Measurements from ENCODE around the gene ZBTB17. TPM values are rescaled to one million over a fixed set of nuclear protein-coding genes. Genes with fewer than 3 reads are reported as not detected.

ZBTB17 gene
- total and polyA plus RNA-seq, 9 of the 15 experiments (the other 6 are each of a cell fraction or from before 2014, with no cell fraction given): 1.1 to 53.4 (median 29.6) TPM

DNA sequence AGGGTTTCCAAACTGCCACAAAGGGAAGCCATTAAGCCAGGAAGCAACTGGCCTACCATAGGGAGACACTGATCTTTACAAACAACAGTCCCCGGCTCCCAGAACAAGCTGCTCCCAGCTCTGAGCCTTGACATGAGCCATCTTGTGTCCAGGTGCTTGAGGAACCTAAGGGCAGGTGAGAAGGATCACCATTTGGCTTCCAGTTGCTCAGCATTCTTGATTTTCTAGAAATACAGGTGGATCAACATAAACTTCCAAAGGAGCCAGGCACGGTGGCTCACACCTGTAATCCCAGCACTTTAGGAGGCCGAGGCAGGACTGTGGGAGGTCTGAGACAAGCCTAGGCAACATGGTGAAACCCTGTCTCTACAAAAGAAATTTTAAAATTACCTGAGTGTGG lies 21.6 kb downstream of the ZBTB17 start:
- Histone ChIP-seq H3K9ac (ENCODE audit: insufficient read depth in 1 of 2, low read depth in 2 of 2, low read length in 2 of 2) (0 out of 4 replicates have a peak overlapping the region, but pooled peaks of 1 of the 2 experiments have one; percentile 81), H3K9me1 (ENCODE audit: control insufficient read depth, insufficient read depth, low read length) (peaks cover 8% of the 10 kb centered on the region), H3K4me3 (no peak overlapping the region), H3K4me1 (replicated peaks in 1 of 2; ENCODE audit: control insufficient read depth in 2 of 2, insufficient read depth in 2 of 2, low read length in 2 of 2) (peaks cover 56 to 57% of the 10 kb centered on the region in 2 experiments), H3K36me3 (ENCODE audit: control insufficient read depth, insufficient read depth, low read length) (peaks cover 22% of the 10 kb centered on the region; the same call in 2 of the 3 replicates), H3K79me2 (ENCODE audit: control insufficient read depth, insufficient read depth, low read length) (peaks cover 85% of the 10 kb centered on the region), H3K9me3 (replicated peaks; ENCODE audit: control insufficient read depth, insufficient read depth, low read depth, low read length) (no peaks in the 10 kb centered on the region), H2AFZ (ENCODE audit: low read depth, low read length) (no peak overlapping the region), H4K20me1 (replicated peaks; ENCODE audit: control insufficient read depth, insufficient read depth, low read length) (no peaks in the 10 kb centered on the region), H3K4me2 (ENCODE audit: insufficient read depth, low read length) (no peak overlapping the region; the same call in 1 of the 2 replicates), H3K27ac (ENCODE audit: extremely low read depth, low read depth, low read length) (peak overlapping the region; percentile 97; the same call in 2 of the 3 replicates), H3K27me3 (ENCODE audit: control insufficient read depth in 2 of 2, insufficient read depth in 2 of 2, low read length in 2 of 2) (no peaks in the 10 kb centered on the region)
- FAIRE-seq (no peak), ATAC-seq (no peak), DNase-seq (ENCODE audit: extremely low read depth in 1 of 4, low spot score in 3 of 4) (no peak)
- in situ Hi-C loops (cut with MboI) (no loop called here), intact Hi-C loops (cut with micrococcal nuclease) (loop anchor here (5.0 kb wide), 2 partner anchors 38 to 67 kb away; no protein-coding TSS in a partner anchor)
- TF ChIP-seq, protein P1, sequence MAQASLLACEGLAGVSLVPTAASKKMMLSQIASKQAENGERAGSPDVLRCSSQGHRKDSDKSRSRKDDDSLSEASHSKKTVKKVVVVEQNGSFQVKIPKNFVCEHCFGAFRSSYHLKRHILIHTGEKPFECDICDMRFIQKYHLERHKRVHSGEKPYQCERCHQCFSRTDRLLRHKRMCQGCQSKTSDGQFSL (CRISPR knock-in tag; IDR thresholded peaks at IDR 0.05): peak; percentile 44; the same call in 1 of the 2 replicates
- TF ChIP-seq, protein P1 (tag; IDR thresholded peaks at IDR 0.05): no peak
- TF ChIP-seq RBM14 (IDR thresholded peaks at IDR 0.05; ENCODE audit: borderline replicate concordance, insufficient read depth, low read depth, low read length) (no peak), YY1 (IDR thresholded peaks at IDR 0.05; ENCODE audit: borderline replicate concordance in 1 of 3, control insufficient read depth in 1 of 3, extremely low read depth in 1 of 3, insufficient read depth in 3 of 3, insufficient read length in 1 of 3, insufficient replicate concordance in 2 of 3, low read depth in 1 of 3, low read length in 2 of 3) (peak in 1 of 3 experiments; percentile 8)
- ChIA-PET POLR2A (no interaction called here), CTCF (ENCODE audit: low intra/inter-chr PET ratio) (no interaction called here)
- BruUV-seq (replicated peaks): no TSS peak
- WGBS (ENCODE audit: insufficient coverage, low coverage, missing lambda C conversion rate): 90% methylated on average over 3 of the region's 3 CpGs

All from K562 (cell line).